Prostate gland (tissue), 2 donors: ENCODE results near the gene ELP6. TPM values are rescaled to one million over a fixed set of nuclear protein-coding genes. Genes with fewer than 3 reads are reported as not detected.
A peak's percentile ranks its signal among the peaks of the same experiment; 100 is the strongest.

ENCODE experiments used
- DNase-seq: peaks from one replicate; pipeline ENCODE4 v3.0.0-alpha.2; 2019; ENCODE audit warnings: low spot score
- H3K27ac ChIP-seq, 2 donors: fragments of 200-600 bp; sonication (generic); 2 replicates each; pipeline ENCODE4 v1.5.1; 2017 to 2019
- H3K27me3 ChIP-seq: fragments of 200-600 bp; sonication (generic); replicated peaks from 2 replicates; pipeline ENCODE4 v1.5.1; 2019; ENCODE audit not compliant: insufficient read depth
- H3K36me3 ChIP-seq, 2 donors: fragments of 200-600 bp; sonication (generic); 1 replicate in 1 of 2; 2 replicates in 1 of 2; pipeline versions ENCODE4 v1.5.1 to v1.8.1; 2017 to 2019
- H3K4me1 ChIP-seq: fragments of 200-600 bp; sonication (generic); replicated peaks from 2 replicates; pipeline ENCODE4 v1.5.1; 2019
- H3K4me3 ChIP-seq, 2 donors: fragments of 200-600 bp; sonication (generic); 2 replicates each; pipeline ENCODE4 v1.5.1; 2017 to 2019
- H3K9me3 ChIP-seq: fragments of 200-600 bp; sonication (generic); 2 replicates; pipeline ENCODE4 v1.5.1; 2017
- POLR2A ChIP-seq: fragments of 450-650 bp; IDR thresholded peaks from one replicate; pipeline ENCODE4 v1.6.1; 2016; ENCODE audit warnings: antibody characterized with exemption, mild to moderate bottlenecking
- POLR2AphosphoS5 ChIP-seq: sonication (generic); formaldehyde crosslinking; IDR thresholded peaks from one replicate; pipeline ENCODE4 v1.6.1; 2017; ENCODE audit warnings: antibody characterized with exemption
- WGBS: methylation state at CpG from one replicate; pipeline ENCODE4 v1.1.5; 2018; 5-methylcytosine and 5-hydroxymethylcytosine counted together
- intact Hi-C: fragments of 100-400 bp; cut with DNase I; formaldehyde crosslinking; loops from one replicate; pipeline ENCODE4 v1.14.2; 2022
- total RNA-seq, 2 donors: library from RNA; depleted of rRNA; stranded (reverse); fragments of >200 nt; gene quantifications; one replicate each; pipeline ENCODE4 v1.1.0, GENCODE V29; 2016
- TF ChIP-seq, protein P1 (sequence below), 4 experiments: fragments of 200-600 bp in 2 of 4; fragments of 450-650 bp in 2 of 4; sonication (generic) in 2 of 4; IDR thresholded peaks; 1 replicate in 3 of 4; 2 replicates in 1 of 4; pipeline ENCODE4 v1.5.1; 2016 to 2019; ENCODE audit warnings: antibody characterized with exemption in 4 of 4, mild to moderate bottlenecking in 2 of 4, moderate library complexity in 2 of 4

The ELP6 gene
- total RNA-seq, 2 donors from 2014 or later, result 34.7 to 45.8 TPM

DNA sequence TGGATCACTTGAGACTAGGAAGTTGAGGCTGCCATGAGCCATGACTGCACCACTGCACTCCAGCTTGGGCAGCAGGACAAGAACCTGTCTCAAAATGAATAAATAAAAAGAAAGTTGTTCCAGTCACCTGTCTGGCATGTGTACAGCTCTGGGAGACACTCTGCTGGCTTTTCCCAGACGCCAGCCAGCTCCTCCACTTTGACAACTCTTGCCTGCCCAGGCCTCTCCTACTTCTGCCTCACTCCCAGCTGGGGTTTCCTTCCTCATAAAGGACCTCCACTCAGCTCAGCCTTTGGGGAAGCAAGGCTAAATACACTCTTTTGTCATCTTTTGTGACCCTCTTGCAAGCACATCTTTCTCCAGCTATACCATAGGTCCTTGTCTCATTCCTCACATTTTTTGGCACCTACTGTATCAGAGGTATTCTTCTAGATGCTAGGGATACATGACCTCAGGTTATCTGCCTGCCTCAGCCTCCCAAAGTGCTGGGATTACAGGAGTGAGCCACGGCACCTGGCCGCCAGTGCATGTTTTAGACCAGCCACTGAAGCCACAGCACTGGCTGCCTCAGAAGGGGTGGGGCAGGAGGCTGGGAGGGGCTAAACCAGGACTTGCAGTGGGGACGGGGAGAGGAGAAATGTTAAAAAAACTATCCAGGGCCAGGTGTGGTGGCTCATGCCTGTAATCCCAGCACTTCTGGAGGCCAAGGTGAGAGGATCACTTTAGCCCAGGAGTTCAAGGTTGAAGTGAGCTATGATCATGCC is 10.0 kb upstream of the ELP6 start:
- 54% methylated on average over 4 of the region's 4 CpGs for WGBS
- TF ChIP-seq, protein P1, sequence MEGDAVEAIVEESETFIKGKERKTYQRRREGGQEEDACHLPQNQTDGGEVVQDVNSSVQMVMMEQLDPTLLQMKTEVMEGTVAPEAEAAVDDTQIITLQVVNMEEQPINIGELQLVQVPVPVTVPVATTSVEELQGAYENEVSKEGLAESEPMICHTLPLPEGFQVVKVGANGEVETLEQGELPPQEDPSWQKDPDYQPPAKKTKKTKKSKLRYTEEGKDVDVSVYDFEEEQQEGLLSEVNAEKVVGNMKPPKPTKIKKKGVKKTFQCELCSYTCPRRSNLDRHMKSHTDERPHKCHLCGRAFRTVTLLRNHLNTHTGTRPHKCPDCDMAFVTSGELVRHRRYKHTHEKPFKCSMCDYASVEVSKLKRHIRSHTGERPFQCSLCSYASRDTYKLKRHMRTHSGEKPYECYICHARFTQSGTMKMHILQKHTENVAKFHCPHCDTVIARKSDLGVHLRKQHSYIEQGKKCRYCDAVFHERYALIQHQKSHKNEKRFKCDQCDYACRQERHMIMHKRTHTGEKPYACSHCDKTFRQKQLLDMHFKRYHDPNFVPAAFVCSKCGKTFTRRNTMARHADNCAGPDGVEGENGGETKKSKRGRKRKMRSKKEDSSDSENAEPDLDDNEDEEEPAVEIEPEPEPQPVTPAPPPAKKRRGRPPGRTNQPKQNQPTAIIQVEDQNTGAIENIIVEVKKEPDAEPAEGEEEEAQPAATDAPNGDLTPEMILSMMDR (IDR thresholded peaks at IDR 0.05), result no peak
- TF ChIP-seq POLR2AphosphoS5 (peak; percentile 23), POLR2A (no peak)
- Histone ChIP-seq H3K27ac (no peak overlapping the region), H3K27me3 (no peaks in the 10 kb centered on the region), H3K4me1 (no peaks in the 10 kb centered on the region), H3K4me3 (no peak overlapping the region), H3K9me3 (no peaks in the 10 kb centered on the region), H3K36me3 (no peaks in the 10 kb centered on the region)
- peak; percentile 25 for DNase-seq
- intact Hi-C loops, result loop anchor here (10.0 kb wide), 1 partner anchor 141 kb away; no protein-coding TSS in a partner anchor

DNA sequence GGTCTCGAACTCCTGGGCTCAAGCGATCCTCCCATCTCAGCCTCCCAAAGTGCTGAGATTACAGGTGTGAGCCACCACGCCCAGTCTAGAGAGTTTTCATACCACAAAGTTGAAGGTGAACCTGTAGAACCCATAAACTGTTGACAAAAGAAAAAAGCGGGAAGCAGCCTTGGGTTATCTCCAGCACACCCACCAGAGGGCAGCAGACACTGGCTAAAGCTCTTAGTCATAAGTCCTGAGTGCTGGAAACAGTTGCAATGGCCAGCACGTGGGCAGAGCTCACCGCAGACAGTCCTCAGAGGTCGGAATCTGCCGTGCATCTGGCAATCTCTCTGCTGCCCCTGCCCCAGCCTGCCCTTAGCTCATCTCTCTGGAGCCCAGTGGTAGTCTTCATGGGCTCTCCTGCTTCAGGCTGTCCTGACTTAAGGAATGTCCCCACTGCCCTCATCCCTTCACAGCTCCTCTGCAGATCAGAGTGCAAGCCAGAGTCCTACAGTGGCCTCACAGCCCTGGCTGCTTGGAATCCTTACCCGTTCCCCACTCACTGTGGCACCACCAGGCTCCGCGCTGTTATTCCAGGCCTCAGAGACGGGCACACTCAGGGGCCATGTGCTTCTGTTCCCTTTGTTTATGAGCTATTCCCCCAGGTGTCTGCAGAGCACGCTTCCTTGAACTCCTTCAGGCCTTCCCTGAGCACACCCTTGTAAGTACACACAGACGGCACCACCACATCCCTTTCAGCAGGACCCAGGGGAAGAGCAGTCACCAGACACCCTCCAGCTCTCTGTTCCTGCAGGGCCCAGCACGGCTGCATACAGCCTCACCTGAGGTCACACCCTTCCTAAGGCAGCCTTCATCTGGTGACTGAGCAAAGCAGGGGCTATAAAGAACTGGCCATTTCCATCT is 8.8 kb upstream of the ELP6 start:
- intact Hi-C loops, result loop anchor here (1.0 to 10.0 kb wide), 2 partner anchors 142 to 267 kb away; no protein-coding TSS in a partner anchor
- WGBS, result 36% methylated on average over 15 of the region's 15 CpGs
- no peaks in the 10 kb centered on the region for H3K9me3 ChIP-seq

DNA sequence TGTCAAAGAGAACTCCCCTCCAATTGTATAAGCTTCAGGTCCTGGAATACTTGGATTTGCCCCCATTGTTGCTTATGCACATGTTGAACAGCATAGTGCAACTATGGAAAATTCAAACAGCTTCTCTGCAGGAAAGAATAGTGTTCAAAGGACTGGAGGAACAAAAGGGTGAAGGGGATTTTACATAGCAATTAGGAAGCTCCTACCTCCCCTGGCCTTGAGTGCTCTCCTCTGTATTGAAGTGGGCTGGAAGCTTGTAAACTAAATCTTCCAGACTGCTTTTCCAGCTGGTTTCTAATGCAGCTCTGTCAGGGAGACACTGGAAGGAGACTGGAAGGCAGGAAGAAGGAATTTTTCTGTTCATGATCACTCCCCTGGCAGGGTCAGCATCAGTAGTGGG is 7.2 kb upstream of the ELP6 start:
- no peaks in the 10 kb centered on the region for H3K36me3 ChIP-seq
- no peak overlapping the region for H3K4me3 ChIP-seq
- H3K27me3 ChIP-seq, result no peaks in the 10 kb centered on the region
- no peak overlapping the region for H3K27ac ChIP-seq
- no peaks in the 10 kb centered on the region for H3K9me3 ChIP-seq
- no peaks in the 10 kb centered on the region for H3K4me1 ChIP-seq
- TF ChIP-seq, protein P1 (IDR thresholded peaks at IDR 0.05), result no peak
- TF ChIP-seq POLR2AphosphoS5 (no peak), POLR2A (no peak)
- DNase-seq, result no peak
- intact Hi-C loops, result loop anchor here (10.0 kb wide), 1 partner anchor 144 kb away; no protein-coding TSS in a partner anchor

More for the DNA sequence above, 8.8 kb upstream of the ELP6 start:
- H3K4me3 ChIP-seq, result no peak overlapping the region
- H3K36me3 ChIP-seq, result no peaks in the 10 kb centered on the region
- H3K27me3 ChIP-seq, result no peaks in the 10 kb centered on the region
- TF ChIP-seq POLR2A (no peak), POLR2AphosphoS5 (peak; percentile 84)
- TF ChIP-seq, protein P1 (IDR thresholded peaks at IDR 0.05), result peak; percentile 81 to 97 (median 95)
- peak; percentile 80 for DNase-seq
- H3K27ac ChIP-seq, result no peak overlapping the region
- H3K4me1 ChIP-seq, result no peaks in the 10 kb centered on the region

DNA sequence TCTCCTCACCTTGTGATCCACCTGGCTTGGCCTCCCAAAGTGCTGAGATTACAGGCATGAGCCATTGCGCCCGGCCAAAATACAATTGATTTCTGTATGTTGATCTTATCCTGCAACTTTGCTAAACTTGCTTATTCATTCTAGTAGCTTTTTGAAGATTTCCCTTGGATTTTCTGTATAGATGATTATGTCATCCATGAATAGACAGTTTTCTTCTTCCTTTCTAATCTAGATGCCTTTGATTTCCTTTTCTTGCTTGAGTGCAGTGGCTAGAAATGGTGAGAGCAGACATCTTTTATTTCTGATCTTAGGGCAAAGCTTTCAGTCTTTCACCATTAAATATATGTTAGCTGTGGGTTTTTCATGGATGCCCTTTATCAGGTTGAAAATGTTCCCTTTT is 4.4 kb upstream of the ELP6 start:
- Histone ChIP-seq H3K27ac (no peak overlapping the region), H3K9me3 (no peaks in the 10 kb centered on the region), H3K36me3 (no peaks in the 10 kb centered on the region), H3K27me3 (no peaks in the 10 kb centered on the region), H3K4me3 (no peak overlapping the region), H3K4me1 (no peaks in the 10 kb centered on the region)
- TF ChIP-seq POLR2A (no peak), POLR2AphosphoS5 (no peak)
- TF ChIP-seq, protein P1 (IDR thresholded peaks at IDR 0.05), result no peak
- 84% methylated on average over 2 of the region's 2 CpGs for WGBS
- intact Hi-C loops, result no loop called here
- DNase-seq, result no peak
